Right forelimb (tissue), 1 donor: ENCODE data around the gene GRIA4.
A peak's percentile ranks its signal among the peaks of the same experiment; 100 is the strongest.

ENCODE experiments used
- DNase-seq: peaks from one replicate; pipeline ENCODE4 v3.0.0-alpha.2; 2018

The GRIA4 gene

GRCh38 chr11:105609832-105610781 is at the start of gene GRIA4:
Gene GRIA4, plus strand, starts transcription at chr11:105610073. Its CDS starts 925 bp downstream, at chr11:105610998.
- peak; percentile 58 for DNase-seq

GRCh38 chr11:105573091-105573490 is 36.8 kb upstream of the GRIA4 start:
- no peak for DNase-seq

GRCh38 chr11:105574974-105575373 is 34.9 kb upstream of the GRIA4 start:
- DNase-seq, result no peak

- DNase-seq, result no peak
Measured at GRCh38 chr11:105577641-105578040, 32.2 kb upstream of the GRIA4 start.

GRCh38 chr11:105579111-105579510 is 30.8 kb upstream of the GRIA4 start:
- no peak for DNase-seq

GRCh38 chr11:105582497-105582896 is 27.4 kb upstream of the GRIA4 start:
- DNase-seq, result no peak

- DNase-seq, result no peak
Measured at GRCh38 chr11:105588001-105588400, 21.9 kb upstream of the GRIA4 start.

- DNase-seq, result no peak
Measured at GRCh38 chr11:105589346-105589745, 20.5 kb upstream of the GRIA4 start.

- no peak for DNase-seq
Measured at GRCh38 chr11:105592035-105592434, 17.8 kb upstream of the GRIA4 start.

- no peak for DNase-seq
Measured at GRCh38 chr11:105598371-105598770, 11.5 kb upstream of the GRIA4 start.

GRCh38 chr11:105603156-105603555 is 6.7 kb upstream of the GRIA4 start:
- DNase-seq, result no peak

GRCh38 chr11:105609341-105609781 is 512 bp upstream of the GRIA4 start:
- peak; percentile 47 for DNase-seq

GRCh38 chr11:105610871-105611571 is 1.1 kb downstream of the GRIA4 start:
- no peak for DNase-seq

GRCh38 chr11:105611572-105612441 is 1.9 kb downstream of the GRIA4 start:
- no peak for DNase-seq

GRCh38 chr11:105612771-105613170 is 2.9 kb downstream of the GRIA4 start:
- DNase-seq, result no peak

GRCh38 chr11:105613183-105613582 is 3.3 kb downstream of the GRIA4 start:
- DNase-seq, result no peak

GRCh38 chr11:105618343-105618955 is 8.6 kb downstream of the GRIA4 start:
- no peak for DNase-seq

GRCh38 chr11:105619556-105619955 is 9.7 kb downstream of the GRIA4 start:
- no peak for DNase-seq

- no peak for DNase-seq
Measured at GRCh38 chr11:105622016-105622415, 12.1 kb downstream of the GRIA4 start.

- no peak for DNase-seq
Measured at GRCh38 chr11:105632316-105632715, 22.4 kb downstream of the GRIA4 start.

- DNase-seq, result no peak
Measured at GRCh38 chr11:105635466-105635865, 25.6 kb downstream of the GRIA4 start.

- no peak for DNase-seq
Measured at GRCh38 chr11:105636496-105636895, 26.6 kb downstream of the GRIA4 start.
